HG02885 (cell line): ENCODE data around the gene STAG1.
"Not testable (repeated sequence)": the region's sequence is repeated elsewhere in the genome, so short reads cannot be mapped to it uniquely, and the experiment has no call there.

Experiments
- ATAC-seq: cut with Tn5 transposase; IDR thresholded peaks from one replicate; pipeline ENCODE4 v1.9.1; 2021; ENCODE audit warnings: mild to moderate bottlenecking; ENCODE audit not compliant: unreplicated experiment, poor library complexity

The STAG1 gene

DNA sequence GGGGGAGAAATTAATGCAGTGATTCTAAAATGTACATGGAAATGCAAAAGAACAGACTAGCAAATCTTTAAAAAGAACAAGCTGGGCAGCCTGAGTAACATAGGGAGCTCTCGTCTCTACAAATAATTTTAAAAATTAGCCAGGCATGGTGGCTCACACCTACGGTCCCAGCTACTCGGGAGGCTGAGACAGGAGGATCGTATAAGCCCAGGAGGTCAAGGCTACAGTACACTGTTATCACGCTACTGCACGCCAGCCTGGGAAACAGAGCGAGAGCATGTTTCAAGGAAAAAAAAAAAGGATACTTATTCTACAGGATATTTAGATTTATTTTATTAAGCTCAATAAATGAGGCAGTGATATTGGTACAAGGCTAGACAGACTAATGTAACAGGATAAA is 40.9 kb downstream of the STAG1 start:
- no peak for ATAC-seq

DNA sequence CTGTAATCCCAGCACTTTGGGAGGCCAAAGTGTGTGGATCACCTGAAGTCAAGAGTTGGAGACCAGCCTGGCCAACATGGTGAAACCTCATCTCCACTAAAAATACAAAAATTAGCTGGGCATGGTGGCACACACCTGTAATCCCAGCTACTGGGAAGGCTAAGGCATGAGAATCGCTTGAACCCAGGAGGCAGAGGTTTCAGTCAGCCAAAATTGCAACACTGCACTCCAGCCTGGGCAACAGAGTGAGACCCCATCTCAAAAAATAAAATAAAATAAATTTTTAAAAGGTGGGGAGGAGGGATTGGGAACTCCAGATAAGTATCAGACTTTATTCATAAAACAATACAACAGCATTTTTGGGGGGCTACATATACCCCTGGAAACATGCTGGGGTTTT is 42.4 kb downstream of the STAG1 start:
- ATAC-seq, result not testable (repeated sequence)

DNA sequence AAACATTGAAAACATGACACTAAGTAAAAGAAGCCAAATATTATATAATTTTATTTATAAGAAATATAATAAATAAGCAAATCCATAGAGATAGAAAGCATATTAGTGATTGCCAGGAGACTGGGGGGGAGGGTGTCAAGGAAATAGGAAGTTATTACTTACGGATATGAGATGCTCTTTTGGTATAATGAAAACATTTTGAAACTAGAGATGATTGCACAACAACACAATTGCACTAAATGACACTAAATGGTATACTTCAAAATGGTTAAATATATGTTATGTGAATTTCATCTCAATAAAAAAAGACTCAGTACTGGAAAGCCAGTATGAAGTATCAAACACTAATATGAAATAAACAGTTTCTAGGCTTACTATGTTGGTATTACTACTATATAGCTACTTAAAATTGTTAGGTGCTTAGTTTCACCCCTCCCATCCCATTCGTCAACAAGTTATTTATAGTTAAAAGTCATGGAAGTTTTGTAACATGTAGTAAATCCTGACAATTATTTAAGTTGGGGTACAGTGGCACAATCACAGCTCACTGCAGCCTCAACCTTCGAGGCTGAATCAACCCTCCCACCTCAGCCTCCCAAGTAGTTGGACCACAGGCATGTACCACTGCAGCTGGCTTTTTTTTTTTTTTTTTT is 43.7 kb downstream of the STAG1 start:
- ATAC-seq, result no peak

GRCh38 chr3:136703429-136703828 is 48.7 kb downstream of the STAG1 start:
- ATAC-seq, result no peak

- no peak for ATAC-seq
These were observed 52.8 kb downstream of the STAG1 start for GRCh38 chr3:136699271-136699828.

DNA sequence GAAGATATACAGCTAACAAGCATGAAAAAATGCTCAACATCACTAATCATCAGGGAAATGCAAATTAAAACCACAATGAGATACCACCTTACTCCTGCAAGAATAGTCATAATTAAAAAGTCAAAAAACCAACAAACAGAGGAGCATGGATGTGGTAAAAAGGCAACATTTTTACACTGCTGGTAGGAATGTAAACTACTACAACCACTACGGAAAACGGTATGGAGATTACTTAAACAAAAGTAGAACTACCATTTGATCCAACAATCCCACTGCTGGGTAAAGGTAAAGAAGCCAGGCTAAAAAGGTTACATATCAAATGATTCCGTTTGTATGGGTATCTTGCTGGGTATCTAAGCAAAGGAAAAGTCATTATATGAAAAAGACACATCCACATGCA is 53.8 kb downstream of the STAG1 start:
- no peak for ATAC-seq

DNA sequence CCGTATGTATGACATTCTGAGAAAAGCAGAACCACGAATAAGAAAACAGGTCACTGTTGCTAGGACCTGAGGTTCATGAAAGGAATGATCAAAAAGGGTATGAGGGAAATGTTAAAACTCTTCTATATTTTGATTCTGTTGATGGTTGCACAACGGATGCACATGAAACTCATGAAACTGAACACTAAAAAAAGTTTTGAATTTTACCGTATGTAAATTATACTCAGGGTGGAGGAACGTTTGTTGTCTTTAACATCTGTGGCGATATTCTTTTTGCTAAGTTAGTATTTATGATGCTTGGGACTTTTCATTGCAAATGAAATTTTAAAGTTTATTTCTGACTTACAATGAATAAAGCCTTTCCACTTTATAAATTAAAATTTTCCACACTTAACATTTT is 55.4 kb downstream of the STAG1 start:
- ATAC-seq, result no peak

DNA sequence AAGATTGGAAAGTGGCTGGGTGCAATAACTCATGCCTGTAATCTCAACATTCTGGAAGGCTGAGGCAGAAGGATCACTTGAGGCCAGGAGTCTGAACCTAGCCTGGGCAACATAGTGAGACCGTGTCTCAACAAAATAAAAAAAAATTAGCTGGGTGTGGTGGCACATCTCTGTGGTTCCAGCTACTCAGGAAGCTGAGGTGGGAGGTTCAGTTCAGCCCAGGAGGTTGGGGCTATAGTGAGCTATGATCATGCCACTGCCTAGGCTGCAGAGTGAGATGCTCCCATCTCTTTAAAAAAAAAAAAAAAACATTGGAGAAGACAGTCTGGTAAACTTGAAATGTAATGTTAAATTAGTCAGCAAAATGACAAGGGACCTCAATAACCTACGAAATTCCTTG is 57.9 kb downstream of the STAG1 start:
- no peak for ATAC-seq

GRCh38 chr3:136690599-136690998 is 61.6 kb downstream of the STAG1 start:
- ATAC-seq, result no peak

DNA sequence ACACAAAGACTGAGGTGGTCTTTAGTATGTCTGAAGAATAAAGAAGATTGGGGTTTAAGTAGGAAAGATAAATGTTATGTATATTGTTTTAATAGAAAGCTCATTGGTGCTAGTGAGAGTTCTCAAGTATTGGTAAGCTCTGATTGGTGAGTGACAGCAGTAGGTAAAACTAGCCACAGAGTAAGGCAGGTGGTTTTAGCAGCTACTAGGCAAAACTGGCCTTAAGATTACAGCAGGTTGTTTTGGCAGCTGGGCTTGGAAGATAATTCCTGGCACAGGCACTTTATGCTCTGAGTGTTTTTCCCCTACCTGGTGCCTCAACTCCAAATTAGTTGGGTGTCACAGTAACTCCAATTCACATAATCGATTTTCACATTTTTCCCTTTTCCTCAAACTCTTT is 66.3 kb downstream of the STAG1 start:
- no peak for ATAC-seq

DNA sequence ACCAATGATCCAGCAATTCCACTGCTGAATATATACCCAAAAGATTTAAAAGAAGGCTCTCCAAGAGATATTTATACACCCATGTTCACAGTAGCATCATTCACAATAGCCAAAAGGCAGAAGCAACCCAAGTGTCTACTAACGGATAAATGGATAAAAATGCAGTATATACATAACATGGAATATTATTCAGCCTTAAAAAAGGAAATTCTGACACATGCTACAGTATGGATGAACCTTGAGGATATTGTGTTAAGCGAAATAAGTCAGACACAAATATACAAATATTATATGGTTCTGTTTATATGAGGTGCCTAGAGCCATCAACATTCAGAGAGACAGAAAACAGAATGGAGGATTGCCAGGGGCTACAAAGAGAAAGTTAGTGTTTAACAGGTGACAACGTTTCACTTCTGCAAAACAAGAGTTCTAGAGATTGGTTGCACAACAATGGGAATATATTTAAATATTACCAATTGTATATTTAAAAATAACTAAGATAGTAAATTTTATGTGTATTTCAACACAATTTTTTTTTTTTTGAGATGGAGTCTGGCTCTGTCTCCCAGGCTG is 69.4 kb downstream of the STAG1 start:
- no peak for ATAC-seq

DNA sequence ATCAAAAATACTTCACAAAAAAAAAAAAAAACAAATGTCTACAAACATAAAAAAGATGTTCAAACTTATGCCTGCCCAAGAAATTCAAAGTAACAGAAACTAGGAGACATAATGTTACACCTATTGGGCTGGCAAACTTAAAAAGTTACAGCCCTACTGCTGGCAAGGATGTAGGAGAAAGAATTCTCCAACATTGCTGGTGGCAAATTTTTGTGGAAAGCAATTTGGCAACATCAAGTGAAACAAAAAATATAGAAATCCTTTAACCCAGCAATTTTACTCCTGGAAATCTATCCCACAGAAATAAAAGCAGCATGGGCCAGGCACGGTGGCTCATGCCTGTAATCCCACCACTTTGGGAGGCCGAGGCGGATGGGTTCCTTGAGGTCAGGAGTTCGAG is 73.2 kb downstream of the STAG1 start:
- no peak for ATAC-seq

- no peak for ATAC-seq
These were observed 76.2 kb downstream of the STAG1 start for GRCh38 chr3:136676009-136676408.

DNA sequence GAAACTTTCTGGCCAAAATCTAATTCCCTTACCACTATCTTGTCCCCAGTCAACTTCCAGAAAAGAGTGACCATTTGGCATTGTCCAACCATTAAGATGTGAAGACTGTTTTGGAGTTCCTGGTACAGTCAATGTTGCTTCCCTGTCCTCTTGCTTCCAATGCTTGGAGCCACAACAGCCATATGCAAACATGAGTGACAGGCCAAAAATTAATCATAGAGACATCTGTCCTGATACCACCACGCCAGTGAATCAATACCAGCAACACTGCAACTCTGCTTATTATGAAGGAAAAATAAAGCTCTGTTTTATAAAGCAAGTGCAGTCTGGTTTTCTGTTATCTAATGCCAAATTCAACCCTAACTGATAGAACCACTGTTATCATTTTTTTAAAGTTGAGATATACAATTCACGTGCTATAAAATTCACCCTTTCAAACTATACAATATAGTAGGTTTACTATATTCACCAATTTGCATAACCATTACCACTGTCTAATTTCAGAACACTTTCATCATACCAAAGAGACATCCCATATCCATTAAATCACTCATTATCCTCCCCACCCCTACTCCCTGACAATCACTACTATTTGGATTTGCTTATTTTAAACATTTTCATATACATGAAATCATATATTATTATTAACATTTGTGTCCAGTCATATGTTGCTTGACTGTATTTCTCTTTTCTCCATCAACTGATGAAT is 76.9 kb downstream of the STAG1 start:
- no peak for ATAC-seq

DNA sequence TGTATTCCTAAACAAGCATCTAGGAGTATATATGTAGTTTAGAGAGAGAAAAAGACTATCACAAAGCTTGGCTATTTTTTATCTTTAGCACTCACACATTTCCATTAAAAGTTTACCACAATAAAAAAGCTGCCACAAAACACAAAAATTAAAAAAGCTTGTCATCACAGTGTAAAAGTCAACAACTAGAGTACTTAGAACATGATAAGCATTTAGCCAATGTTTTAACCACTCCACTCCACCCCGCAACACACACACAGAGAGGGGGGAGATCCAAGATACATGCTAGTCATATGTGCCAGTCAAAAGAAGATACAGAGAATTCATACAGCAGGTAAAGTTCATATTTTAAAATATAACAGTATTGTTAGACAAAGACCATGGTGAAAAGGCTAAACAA is 79.7 kb downstream of the STAG1 start:
- no peak for ATAC-seq

DNA sequence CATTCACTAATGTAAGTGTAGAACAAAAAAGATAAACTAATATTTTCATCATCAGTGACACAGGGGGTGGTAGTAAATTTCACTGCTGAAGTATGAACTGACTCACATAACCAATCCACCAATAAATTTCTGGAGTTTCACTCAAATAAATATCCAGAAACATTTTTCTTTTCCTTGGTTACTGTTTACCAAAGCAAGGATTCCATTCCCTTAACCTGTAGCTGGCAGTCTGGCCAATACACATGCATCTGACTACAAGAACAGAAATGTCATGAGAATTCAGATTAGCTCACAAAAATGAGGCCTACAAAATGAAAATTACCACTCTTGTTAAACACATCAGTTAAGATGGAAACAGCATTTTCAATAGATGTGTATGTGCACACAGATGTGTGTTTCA is 80.3 kb downstream of the STAG1 start:
- ATAC-seq, result no peak

GRCh38 chr3:136670166-136670565 is 82.0 kb downstream of the STAG1 start:
- ATAC-seq, result no peak

GRCh38 chr3:136667081-136667480 is 85.1 kb downstream of the STAG1 start:
- ATAC-seq, result no peak

DNA sequence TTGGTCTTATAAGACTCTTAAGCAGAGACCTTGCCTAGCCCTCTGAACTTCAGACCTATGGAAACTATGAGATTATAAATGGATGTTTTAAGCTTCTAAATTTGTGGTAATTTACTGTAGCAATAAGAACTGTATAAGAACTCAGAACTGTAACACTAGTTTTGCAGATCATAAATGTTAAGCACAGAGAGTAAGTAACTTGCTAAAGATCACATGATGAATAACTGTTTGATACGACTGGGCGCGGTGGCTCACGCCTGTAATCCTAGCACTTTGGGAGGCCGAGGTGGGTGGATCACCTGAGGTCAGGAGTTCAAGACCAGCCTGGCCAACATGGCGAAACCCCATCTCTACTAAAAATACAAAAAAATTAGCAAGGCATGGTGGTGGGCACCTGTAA is 85.9 kb downstream of the STAG1 start:
- not testable (repeated sequence) for ATAC-seq

- no peak for ATAC-seq
These were observed 87.4 kb downstream of the STAG1 start for GRCh38 chr3:136664771-136665170.

GRCh38 chr3:136661282-136661681 is 90.9 kb downstream of the STAG1 start:
- ATAC-seq, result no peak
